K562 (cell line): ENCODE data around the gene ZWINT. TPM values are rescaled to one million over a fixed set of nuclear protein-coding genes. Genes with fewer than 3 reads are reported as not detected.

Experiments used
- BACH1 ChIP-seq: fragments of 200-800 bp; sonication (Bioruptor generic); IDR thresholded peaks from 2 replicates; pipeline ENCODE4 v1.6.1; 2016; ENCODE audit warnings: missing genetic modification characterization, missing compliant biosample characterization
- ELF1 ChIP-seq: fragments of 200-800 bp; sonication (Bioruptor generic); IDR thresholded peaks from 2 replicates; pipeline ENCODE4 v1.6.1; 2016; ENCODE audit warnings: missing genetic modification characterization, missing compliant biosample characterization
- ETV5 ChIP-seq: sonication (generic); formaldehyde crosslinking; IDR thresholded peaks from 2 replicates; pipeline ENCODE4 v1.4.0; 2020; ENCODE audit warnings: low read depth, mild to moderate bottlenecking, missing genetic modification reagents
- ETV6 ChIP-seq, 3 experiments: fragments of 150-350 bp in 1 of 3; sonication (generic) in 1 of 3; formaldehyde crosslinking in 1 of 3; IDR thresholded peaks; 2 replicates each; pipeline versions ENCODE4 v1.6.1 to v1.8.0; 2014 to 2022; ENCODE audit warnings: borderline replicate concordance in 2 of 3, low read depth in 2 of 3, antibody characterized with exemption in 1 of 3, low read length in 1 of 3, mild to moderate bottlenecking in 1 of 3, missing genetic modification reagents in 1 of 3
- HIVEP1 ChIP-seq: fragments of 250-450 bp; sonication (Bioruptor Pico); IDR thresholded peaks from 2 replicates; pipeline ENCODE4 v1.4.0; 2020; ENCODE audit warnings: mild to moderate bottlenecking
- L3MBTL2 ChIP-seq: fragments of 450-650 bp; IDR thresholded peaks from 2 replicates; pipeline ENCODE4 v1.6.1; 2016; ENCODE audit warnings: mild to moderate bottlenecking, moderate library complexity
- LARP7 ChIP-seq: fragments of 450-650 bp; IDR thresholded peaks from 2 replicates; pipeline ENCODE4 v1.6.1; 2016
- MEF2A ChIP-seq: IDR thresholded peaks from 2 replicates; pipeline ENCODE4 v1.6.1; 2011; ENCODE audit warnings: low read depth, mild to moderate bottlenecking, low read length, moderate library complexity; ENCODE audit not compliant: control insufficient read depth
- MLLT1 ChIP-seq, 2 experiments: fragments of 450-650 bp; IDR thresholded peaks; 2 replicates each; pipeline ENCODE4 v1.6.1; 2016
- NR2F6 ChIP-seq: fragments of 450-650 bp; formaldehyde crosslinking; IDR thresholded peaks from 2 replicates; pipeline ENCODE4 v1.4.0; 2020; ENCODE audit warnings: mild to moderate bottlenecking
- STAG1 ChIP-seq: sonication (generic); formaldehyde crosslinking; IDR thresholded peaks from 2 replicates; pipeline ENCODE4 v1.5.0; 2020; ENCODE audit warnings: missing genetic modification reagents, borderline replicate concordance
- TAF9B ChIP-seq: fragments of 450-650 bp; IDR thresholded peaks from 2 replicates; pipeline ENCODE4 v1.6.1; 2018; ENCODE audit warnings: mild to moderate bottlenecking; ENCODE audit not compliant: partially characterized antibody
- TARDBP ChIP-seq: fragments of 450-650 bp; IDR thresholded peaks from 2 replicates; pipeline ENCODE4 v1.6.1; 2016
- TCF7 ChIP-seq: sonication (generic); IDR thresholded peaks from 2 replicates; pipeline ENCODE4 v1.6.1; 2016; ENCODE audit warnings: antibody characterized with exemption, borderline replicate concordance
- TCF7L2 ChIP-seq: fragments of 150-350 bp; IDR thresholded peaks from 2 replicates; pipeline ENCODE4 v1.6.1; 2016; ENCODE audit warnings: low read depth, mild to moderate bottlenecking, low read length, moderate library complexity
- YY1 ChIP-seq, 3 experiments: IDR thresholded peaks; 2 replicates each; pipeline ENCODE4 v1.6.1; 2011; ENCODE audit warnings: low read length in 2 of 3, mild to moderate bottlenecking in 2 of 3, moderate library complexity in 2 of 3, borderline replicate concordance in 1 of 3, control low read depth in 1 of 3, low read depth in 1 of 3; ENCODE audit not compliant: insufficient read depth in 3 of 3, insufficient replicate concordance in 2 of 3, control insufficient read depth in 1 of 3, insufficient read length in 1 of 3; ENCODE audit errors: extremely low read depth in 1 of 3
- ZFP30 ChIP-seq: fragments of 250-450 bp; sonication (Bioruptor Pico); IDR thresholded peaks from 2 replicates; pipeline ENCODE4 v1.8.0; 2022; ENCODE audit warnings: moderate library complexity, mild to moderate bottlenecking, inconsistent platforms, borderline replicate concordance
- ZNF511 ChIP-seq: sonication (generic); formaldehyde crosslinking; IDR thresholded peaks from 2 replicates; pipeline ENCODE4 v1.8.0; 2022; ENCODE audit warnings: mild to moderate bottlenecking, missing genetic modification reagents
- ZNF696 ChIP-seq: fragments of 250-450 bp; sonication (Bioruptor Pico); conservative IDR thresholded peaks from 2 replicates; pipeline ENCODE4 v1.4.0; 2020; ENCODE audit warnings: mild to moderate bottlenecking, moderate library complexity
- polyA plus RNA-seq, 8 experiments: library from polyadenylated mRNA; depleted of rRNA in 4 of 8; stranded (reverse) in 5 of 8; unstranded in 3 of 8; fragments of >200 nt; fragmentation: Nextera tagmentation in 2 of 8; fragmentation: Illumina TruSeq in 1 of 8; extraction: Ambion mirVana in 2 of 8; extraction: Trizol in 1 of 8; gene quantifications; 2 replicates each; pipeline versions ENCODE4 v1.2.1 to v1.2.3, GENCODE V29; 2011 to 2014; ENCODE audit warnings: inconsistent platforms in 1 of 8, missing spikeins in 1 of 8
- total RNA-seq, 7 experiments: library from RNA; depleted of rRNA in 6 of 7; stranded (reverse); fragments of >200 nt in 6 of 7; fragmentation: Illumina TruSeq in 2 of 7; extraction: Trizol in 2 of 7; gene quantifications; 2 replicates each; pipeline versions ENCODE4 v1.2.1 to v1.2.3, GENCODE V29; 2011 to 2021; ENCODE audit warnings: low replicate concordance in 1 of 7
- TF ChIP-seq, protein P1 (sequence below): sonication (generic); formaldehyde crosslinking; IDR thresholded peaks from 2 replicates; pipeline ENCODE4 v1.8.0; 2022; ENCODE audit warnings: mild to moderate bottlenecking, missing genetic modification reagents
- TF ChIP-seq, protein P2 (sequence below): sonication (generic); formaldehyde crosslinking; IDR thresholded peaks from 2 replicates; pipeline ENCODE4 v1.8.0; 2023; ENCODE audit warnings: mild to moderate bottlenecking, missing genetic modification reagents

ZWINT gene
- total and polyA plus RNA-seq, 9 of the 15 experiments (the other 6 are each of a cell fraction or from before 2014, with no cell fraction given), result 122 to 245 (median 160) TPM

DNA sequence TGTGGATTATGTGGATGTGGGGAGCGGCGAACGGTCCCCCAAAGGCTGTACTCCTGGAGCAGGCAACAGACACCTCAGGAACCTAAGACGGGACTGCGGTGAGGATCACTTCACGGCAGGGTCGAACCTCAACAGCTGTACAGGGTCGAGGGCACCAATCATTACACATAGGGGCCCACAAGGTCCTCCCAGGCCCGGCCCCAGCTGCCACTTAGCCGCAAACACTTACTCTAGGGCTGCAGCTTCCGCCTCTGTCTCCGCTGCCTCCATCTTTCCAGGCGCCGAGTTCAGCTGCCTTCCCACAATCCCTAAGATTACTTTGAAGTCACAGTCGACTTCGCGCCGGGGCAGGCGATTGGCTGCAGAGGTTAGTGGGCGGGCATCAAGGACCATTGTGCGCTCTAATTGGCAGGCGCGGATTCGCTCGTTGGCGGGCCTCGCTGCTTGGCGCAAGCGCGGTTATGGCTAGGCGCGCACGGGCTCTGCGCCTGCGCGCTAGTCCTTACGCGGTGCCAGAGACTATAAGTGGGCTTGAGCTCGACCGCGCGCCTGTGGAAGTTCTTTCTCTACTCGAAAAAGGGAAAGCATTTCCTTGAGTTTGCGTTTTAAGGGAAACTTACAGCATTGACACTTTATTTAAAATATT, at the start of gene ZWINT (continued):
- no peak for TF ChIP-seq MEF2A
- TF ChIP-seq, protein P1, sequence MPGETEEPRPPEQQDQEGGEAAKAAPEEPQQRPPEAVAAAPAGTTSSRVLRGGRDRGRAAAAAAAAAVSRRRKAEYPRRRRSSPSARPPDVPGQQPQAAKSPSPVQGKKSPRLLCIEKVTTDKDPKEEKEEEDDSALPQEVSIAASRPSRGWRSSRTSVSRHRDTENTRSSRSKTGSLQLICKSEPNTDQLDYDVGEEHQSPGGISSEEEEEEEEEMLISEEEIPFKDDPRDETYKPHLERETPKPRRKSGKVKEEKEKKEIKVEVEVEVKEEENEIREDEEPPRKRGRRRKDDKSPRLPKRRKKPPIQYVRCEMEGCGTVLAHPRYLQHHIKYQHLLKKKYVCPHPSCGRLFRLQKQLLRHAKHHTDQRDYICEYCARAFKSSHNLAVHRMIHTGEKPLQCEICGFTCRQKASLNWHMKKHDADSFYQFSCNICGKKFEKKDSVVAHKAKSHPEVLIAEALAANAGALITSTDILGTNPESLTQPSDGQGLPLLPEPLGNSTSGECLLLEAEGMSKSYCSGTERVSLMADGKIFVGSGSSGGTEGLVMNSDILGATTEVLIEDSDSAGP (CRISPR knock-in tag), result no peak
- no peak for TF ChIP-seq ZNF696 (CRISPR knock-in tag)
- no peak for TF ChIP-seq ZFP30 (CRISPR knock-in tag)
- peak; percentile 98 for TF ChIP-seq TCF7
- TF ChIP-seq TAF9B, result peak; percentile 73
- no peak for TF ChIP-seq ETV6 (IDR thresholded peaks at IDR 0.05; ENCODE audit: borderline replicate concordance in 1 of 2, low read depth in 2 of 2, low read length in 1 of 2)
- TF ChIP-seq ETV6 (CRISPR knock-in tag; IDR thresholded peaks at IDR 0.05; ENCODE audit: borderline replicate concordance), result no peak
- TF ChIP-seq L3MBTL2, result peak; percentile 71
- TF ChIP-seq, protein P2, sequence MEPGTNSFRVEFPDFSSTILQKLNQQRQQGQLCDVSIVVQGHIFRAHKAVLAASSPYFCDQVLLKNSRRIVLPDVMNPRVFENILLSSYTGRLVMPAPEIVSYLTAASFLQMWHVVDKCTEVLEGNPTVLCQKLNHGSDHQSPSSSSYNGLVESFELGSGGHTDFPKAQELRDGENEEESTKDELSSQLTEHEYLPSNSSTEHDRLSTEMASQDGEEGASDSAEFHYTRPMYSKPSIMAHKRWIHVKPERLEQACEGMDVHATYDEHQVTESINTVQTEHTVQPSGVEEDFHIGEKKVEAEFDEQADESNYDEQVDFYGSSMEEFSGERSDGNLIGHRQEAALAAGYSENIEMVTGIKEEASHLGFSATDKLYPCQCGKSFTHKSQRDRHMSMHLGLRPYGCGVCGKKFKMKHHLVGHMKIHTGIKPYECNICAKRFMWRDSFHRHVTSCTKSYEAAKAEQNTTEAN (CRISPR knock-in tag), result no peak
- TF ChIP-seq STAG1 (CRISPR knock-in tag), result no peak
- TF ChIP-seq NR2F6, result no peak
- no peak for TF ChIP-seq ETV5
- peak; percentile 61 to 92 (median 77) for TF ChIP-seq YY1 (IDR thresholded peaks at IDR 0.05; ENCODE audit: borderline replicate concordance in 1 of 3, control insufficient read depth in 1 of 3, extremely low read depth in 1 of 3, insufficient read depth in 3 of 3, insufficient read length in 1 of 3, insufficient replicate concordance in 2 of 3, low read depth in 1 of 3, low read length in 2 of 3)
- TF ChIP-seq HIVEP1 (CRISPR knock-in tag), result no peak
- TF ChIP-seq LARP7, result no peak
- 0 out of 2 replicates have a peak, but pooled peaks have one; percentile 53 for TF ChIP-seq ELF1 (tag)
- no peak for TF ChIP-seq TARDBP
- TF ChIP-seq BACH1 (tag), result no peak
- TF ChIP-seq TCF7L2, result peak; percentile 68; the same call in 1 of the 2 replicates
- TF ChIP-seq MLLT1 (IDR thresholded peaks at IDR 0.05), result no peak; a peak in 1 of 4 replicates
- TF ChIP-seq ZNF511, result no peak
